Activated T-helper 1 cell treated with anti-CD3 and anti-CD28 coated beads, Interleukin-12 subunit alpha, Interleukin-12 subunit beta, Interleukin-2, Interleukin-4 antibody, amounts not matched to agents 30 ng/mL and 10 ng/mL and 1 ng/mL, durations not matched to agents 14 hours and 24 hours and 36 hours (primary cell): Measurements from ENCODE around the gene FABP7. TPM values are rescaled to one million over a fixed set of nuclear protein-coding genes. Genes with fewer than 3 reads are reported as not detected.

Experiments
- DNase-seq: peaks from one replicate; pipeline ENCODE4 v3.0.0; 2021; ENCODE audit warnings: low spot score
- H3K27ac Mint-ChIP-seq: one replicate; pipeline ENCODE4 v1.8.0; 2021; ENCODE audit warnings: mild to moderate bottlenecking, mixed read lengths
- H3K27me3 Mint-ChIP-seq: one replicate; pipeline ENCODE4 v1.8.0; 2022; ENCODE audit warnings: mild to moderate bottlenecking, moderate library complexity, mixed read lengths; ENCODE audit not compliant: insufficient read depth
- H3K36me3 Mint-ChIP-seq: one replicate; pipeline ENCODE4 v1.8.0; 2021; ENCODE audit warnings: low read depth, mixed read lengths
- H3K4me1 Mint-ChIP-seq: one replicate; pipeline ENCODE4 v1.8.0; 2021; ENCODE audit warnings: low read depth, mixed read lengths
- H3K4me3 Mint-ChIP-seq: one replicate; pipeline ENCODE4 v1.8.0; 2021; ENCODE audit warnings: mild to moderate bottlenecking, moderate library complexity, mixed read lengths
- H3K9me3 Mint-ChIP-seq: one replicate; pipeline ENCODE4 v1.8.0; 2021; ENCODE audit warnings: mixed read lengths
- intact Hi-C: fragments of 100-400 bp; cut with micrococcal nuclease; formaldehyde crosslinking; loops from one replicate; pipeline ENCODE4 v1.15.1; 2024
- total RNA-seq: library from RNA; stranded (reverse); gene quantifications from 2 replicates; pipeline ENCODE4 v1.2.3, GENCODE V29; 2022

The FABP7 gene
- total RNA-seq, 1 donor from 2014 or later, result not detected

GRCh38 chr6:122806291-122806690 is 26.8 kb downstream of the FABP7 start:
- Mint-ChIP-seq H3K9me3 (no peaks in the 10 kb centered on the region), H3K27me3 (peaks cover 3% of the 10 kb centered on the region), H3K4me3 (no peak overlapping the region), H3K36me3 (no peaks in the 10 kb centered on the region), H3K4me1 (no peaks in the 10 kb centered on the region), H3K27ac (no peak overlapping the region)
- no peak for DNase-seq
- intact Hi-C loops, result no loop called here

GRCh38 chr6:122808121-122808885 is 28.8 kb downstream of the FABP7 start:
- no peak for DNase-seq
- peaks cover 1% of the 10 kb centered on the region for H3K27me3 Mint-ChIP-seq
- no peaks in the 10 kb centered on the region for H3K4me1 Mint-ChIP-seq
- H3K36me3 Mint-ChIP-seq, result no peaks in the 10 kb centered on the region
- intact Hi-C loops, result no loop called here
- H3K4me3 Mint-ChIP-seq, result no peak overlapping the region
- H3K27ac Mint-ChIP-seq, result no peak overlapping the region
- H3K9me3 Mint-ChIP-seq, result no peaks in the 10 kb centered on the region

GRCh38 chr6:122809001-122809400 is 29.5 kb downstream of the FABP7 start:
- H3K27me3 Mint-ChIP-seq, result peaks cover 1% of the 10 kb centered on the region
- no peak for DNase-seq
- H3K9me3 Mint-ChIP-seq, result no peaks in the 10 kb centered on the region
- intact Hi-C loops, result no loop called here
- H3K4me1 Mint-ChIP-seq, result no peaks in the 10 kb centered on the region
- no peaks in the 10 kb centered on the region for H3K36me3 Mint-ChIP-seq
- no peak overlapping the region for H3K4me3 Mint-ChIP-seq
- no peak overlapping the region for H3K27ac Mint-ChIP-seq

DNA sequence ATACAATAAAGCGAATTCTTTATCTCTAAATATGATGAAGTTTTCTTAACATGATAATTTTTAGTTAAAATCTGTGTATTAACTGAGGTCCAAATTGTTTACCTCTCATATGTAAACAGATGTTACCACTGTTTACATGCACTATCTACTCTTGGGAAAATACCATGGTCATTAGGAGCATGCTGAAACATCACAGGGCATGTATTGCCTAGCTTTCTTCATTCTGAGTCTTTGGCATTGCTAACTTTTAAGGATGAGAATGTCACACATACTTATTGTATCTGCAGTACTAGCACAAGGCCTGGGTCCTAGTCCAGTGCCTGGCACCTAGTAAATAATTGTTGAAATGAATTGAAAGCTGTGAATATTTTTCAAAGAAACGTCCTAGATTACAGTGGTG is 30.2 kb downstream of the FABP7 start:
- no peak overlapping the region for H3K27ac Mint-ChIP-seq
- intact Hi-C loops, result no loop called here
- no peak overlapping the region for H3K4me3 Mint-ChIP-seq
- H3K36me3 Mint-ChIP-seq, result no peaks in the 10 kb centered on the region
- DNase-seq, result no peak
- H3K9me3 Mint-ChIP-seq, result no peaks in the 10 kb centered on the region
- no peaks in the 10 kb centered on the region for H3K4me1 Mint-ChIP-seq
- H3K27me3 Mint-ChIP-seq, result peaks cover 1% of the 10 kb centered on the region

- Mint-ChIP-seq H3K27ac (no peak overlapping the region), H3K4me3 (no peak overlapping the region), H3K9me3 (no peaks in the 10 kb centered on the region), H3K36me3 (no peaks in the 10 kb centered on the region), H3K27me3 (peaks cover 1% of the 10 kb centered on the region), H3K4me1 (no peaks in the 10 kb centered on the region)
- intact Hi-C loops, result no loop called here
- no peak for DNase-seq
Observed at GRCh38 chr6:122810189-122810588, 30.7 kb downstream of the FABP7 start.

DNA sequence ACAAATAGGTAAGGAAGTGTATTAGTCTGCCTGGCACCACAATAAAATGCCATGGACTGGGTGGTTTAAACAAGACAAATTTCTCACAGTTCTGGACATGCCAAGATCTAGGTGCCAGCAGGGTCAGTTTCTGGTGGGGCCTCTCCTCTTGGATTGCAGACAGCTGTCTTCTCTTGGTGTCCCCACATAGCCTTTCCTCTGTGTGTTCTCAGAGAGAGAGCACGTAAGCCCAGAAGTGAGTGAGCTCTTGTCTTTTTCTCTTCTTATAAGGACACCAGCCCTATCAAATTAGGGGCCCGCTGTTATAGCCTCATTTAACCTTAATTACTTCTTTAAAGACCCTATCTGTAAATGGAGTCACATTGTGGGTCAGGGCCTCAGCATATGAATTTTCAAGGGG is 37.8 kb downstream of the FABP7 start:
- H3K27me3 Mint-ChIP-seq, result peaks cover 8% of the 10 kb centered on the region
- no peaks in the 10 kb centered on the region for H3K36me3 Mint-ChIP-seq
- H3K9me3 Mint-ChIP-seq, result no peaks in the 10 kb centered on the region
- H3K4me1 Mint-ChIP-seq, result no peaks in the 10 kb centered on the region
- H3K4me3 Mint-ChIP-seq, result no peak overlapping the region
- no peak overlapping the region for H3K27ac Mint-ChIP-seq
- DNase-seq, result no peak
- intact Hi-C loops, result no loop called here

DNA sequence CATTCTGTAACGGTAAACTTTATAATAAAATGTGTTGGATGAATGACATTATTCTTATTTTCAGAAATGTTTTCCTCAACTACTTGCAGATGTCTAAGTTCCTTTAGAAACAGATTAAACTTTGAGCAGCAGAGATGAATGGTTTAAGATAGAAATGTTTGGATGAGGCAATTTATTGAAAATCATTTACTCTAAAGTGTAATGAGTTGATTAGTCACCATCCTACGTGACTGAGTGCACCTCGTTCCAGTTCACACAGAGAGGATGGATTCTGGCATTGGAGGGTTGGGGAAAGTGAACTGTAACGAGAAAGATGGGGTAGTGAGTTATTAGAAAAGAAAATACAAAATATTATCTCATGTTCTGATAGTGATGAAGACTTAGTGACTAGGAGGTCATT is 38.2 kb downstream of the FABP7 start:
- Mint-ChIP-seq H3K27ac (no peak overlapping the region), H3K27me3 (peaks cover 8% of the 10 kb centered on the region), H3K4me3 (no peak overlapping the region), H3K4me1 (no peaks in the 10 kb centered on the region), H3K9me3 (no peaks in the 10 kb centered on the region), H3K36me3 (no peaks in the 10 kb centered on the region)
- no peak for DNase-seq
- intact Hi-C loops, result no loop called here

- Mint-ChIP-seq H3K27me3 (peaks cover 8% of the 10 kb centered on the region), H3K27ac (no peak overlapping the region), H3K9me3 (no peaks in the 10 kb centered on the region), H3K4me1 (no peaks in the 10 kb centered on the region), H3K4me3 (no peak overlapping the region), H3K36me3 (no peaks in the 10 kb centered on the region)
- intact Hi-C loops, result no loop called here
- no peak for DNase-seq
Observed at GRCh38 chr6:122818866-122819265, 39.4 kb downstream of the FABP7 start.

DNA sequence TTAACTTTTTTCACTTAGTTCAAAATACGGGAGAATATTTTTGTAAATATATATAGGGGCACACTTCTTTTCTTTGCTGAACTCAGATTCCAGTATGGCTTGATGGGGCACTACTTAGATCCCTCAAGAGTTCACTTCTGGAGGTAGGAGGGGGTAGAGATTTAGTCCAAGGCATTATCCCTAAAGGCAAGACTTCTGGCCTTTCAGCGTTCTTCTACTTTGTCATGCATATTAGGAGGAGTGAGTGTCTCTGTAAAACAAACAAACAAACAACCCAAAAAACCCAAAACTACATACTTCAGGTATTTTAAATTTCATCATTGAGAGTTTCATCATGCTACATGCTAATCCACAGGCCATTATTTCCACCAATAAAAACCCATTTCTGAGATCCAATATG is 41.6 kb downstream of the FABP7 start:
- Mint-ChIP-seq H3K36me3 (no peaks in the 10 kb centered on the region), H3K4me1 (no peaks in the 10 kb centered on the region), H3K27ac (no peak overlapping the region), H3K4me3 (no peak overlapping the region), H3K27me3 (peaks cover 8% of the 10 kb centered on the region), H3K9me3 (no peaks in the 10 kb centered on the region)
- intact Hi-C loops, result no loop called here
- DNase-seq, result no peak

DNA sequence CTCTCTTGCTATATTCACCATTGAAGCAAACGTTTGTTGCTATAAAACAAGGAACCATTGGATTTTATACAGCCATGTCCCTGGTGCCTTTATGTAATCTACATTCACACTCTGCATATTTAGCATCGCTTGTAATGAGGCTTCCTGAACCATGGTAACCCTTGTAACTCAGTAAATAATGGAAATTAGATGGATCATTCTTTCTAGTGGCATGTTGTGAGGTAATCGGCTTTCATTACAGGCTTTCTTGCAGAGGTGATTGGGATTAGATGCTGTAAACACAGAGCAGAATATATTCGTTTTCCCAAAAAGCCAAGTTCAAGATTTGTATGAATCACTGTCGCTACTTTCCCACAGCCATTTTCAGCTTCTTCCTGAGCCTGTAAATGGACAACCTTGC is 45.6 kb downstream of the FABP7 start:
- intact Hi-C loops, result no loop called here
- H3K36me3 Mint-ChIP-seq, result no peaks in the 10 kb centered on the region
- H3K27ac Mint-ChIP-seq, result no peak overlapping the region
- peaks cover 12% of the 10 kb centered on the region for H3K27me3 Mint-ChIP-seq
- H3K4me3 Mint-ChIP-seq, result no peak overlapping the region
- H3K4me1 Mint-ChIP-seq, result no peaks in the 10 kb centered on the region
- no peaks in the 10 kb centered on the region for H3K9me3 Mint-ChIP-seq
- no peak for DNase-seq

DNA sequence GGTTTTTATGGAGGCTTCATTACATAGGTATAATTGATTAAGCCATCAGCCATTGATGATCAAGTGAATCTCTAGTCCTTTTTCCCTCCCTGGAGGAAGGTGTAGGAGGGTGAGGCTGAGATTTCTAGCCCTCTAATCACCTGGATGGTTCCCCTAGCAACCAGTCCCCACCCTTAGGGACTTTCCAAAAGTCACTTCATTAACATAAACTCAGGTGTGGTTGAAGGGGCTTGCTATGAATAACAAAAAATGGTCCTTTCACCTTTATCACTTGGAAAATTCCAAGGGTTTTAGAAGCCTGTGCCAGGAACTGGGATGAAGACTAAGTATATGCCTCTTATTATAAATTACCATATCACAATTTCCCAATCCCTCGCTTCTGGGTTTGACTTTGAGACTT is 49.9 kb downstream of the FABP7 start:
- DNase-seq, result no peak
- intact Hi-C loops, result no loop called here
- no peaks in the 10 kb centered on the region for H3K36me3 Mint-ChIP-seq
- peaks cover 11% of the 10 kb centered on the region for H3K27me3 Mint-ChIP-seq
- no peak overlapping the region for H3K4me3 Mint-ChIP-seq
- H3K9me3 Mint-ChIP-seq, result no peaks in the 10 kb centered on the region
- H3K4me1 Mint-ChIP-seq, result no peaks in the 10 kb centered on the region
- no peak overlapping the region for H3K27ac Mint-ChIP-seq

GRCh38 chr6:122831511-122831910 is 52.0 kb downstream of the FABP7 start:
- H3K36me3 Mint-ChIP-seq, result no peaks in the 10 kb centered on the region
- H3K4me3 Mint-ChIP-seq, result no peak overlapping the region
- H3K27me3 Mint-ChIP-seq, result peaks cover 15% of the 10 kb centered on the region
- intact Hi-C loops, result no loop called here
- H3K27ac Mint-ChIP-seq, result no peak overlapping the region
- DNase-seq, result no peak
- no peaks in the 10 kb centered on the region for H3K4me1 Mint-ChIP-seq
- H3K9me3 Mint-ChIP-seq, result no peaks in the 10 kb centered on the region

DNA sequence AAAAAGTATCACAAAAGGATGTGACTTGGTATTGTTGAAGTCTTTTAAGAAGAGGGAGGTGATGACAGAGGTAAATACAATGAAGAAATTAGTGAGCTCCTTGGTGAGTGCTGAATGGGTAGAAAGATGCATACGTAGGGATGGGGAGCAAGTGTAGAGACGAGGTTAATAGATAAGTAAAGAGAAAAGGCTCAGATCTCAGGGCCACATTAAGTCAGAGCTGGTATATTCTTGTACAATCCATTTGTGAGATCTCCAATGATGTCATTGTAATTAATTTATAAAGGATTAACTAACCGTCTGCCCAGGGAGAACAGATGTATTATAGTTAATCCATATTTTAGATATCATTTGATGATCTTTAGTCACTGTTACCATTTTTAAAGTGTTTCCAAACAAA is 52.9 kb downstream of the FABP7 start:
- Mint-ChIP-seq H3K27ac (no peak overlapping the region), H3K4me3 (no peak overlapping the region), H3K9me3 (no peaks in the 10 kb centered on the region), H3K36me3 (no peaks in the 10 kb centered on the region), H3K4me1 (no peaks in the 10 kb centered on the region), H3K27me3 (peaks cover 15% of the 10 kb centered on the region)
- DNase-seq, result no peak
- intact Hi-C loops, result no loop called here

DNA sequence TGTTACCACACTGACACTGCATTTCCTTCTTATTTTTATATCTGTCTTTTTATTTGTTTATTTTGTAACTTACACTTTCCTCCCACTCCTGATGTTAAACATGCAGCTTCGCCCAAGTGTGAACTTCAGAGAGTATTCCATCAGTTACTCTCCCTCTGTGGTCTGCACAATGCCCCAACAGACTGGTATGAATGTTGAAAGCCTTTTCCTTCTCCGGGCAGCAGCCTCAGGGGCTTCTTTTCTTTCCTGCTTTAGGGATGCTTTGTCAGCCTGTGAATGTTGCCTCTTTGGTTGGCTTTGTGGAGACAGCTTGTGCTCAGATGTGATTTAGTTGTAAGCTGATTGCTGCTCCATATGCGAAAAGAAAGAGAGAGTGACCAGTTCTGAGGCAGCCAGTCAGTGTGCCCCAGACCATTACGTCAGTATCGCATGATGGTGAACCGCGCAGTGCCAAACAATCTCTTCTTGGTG is 53.5 kb downstream of the FABP7 start:
- intact Hi-C loops, result no loop called here
- DNase-seq, result no peak
- Mint-ChIP-seq H3K9me3 (no peaks in the 10 kb centered on the region), H3K27ac (no peak overlapping the region), H3K4me1 (no peaks in the 10 kb centered on the region), H3K4me3 (no peak overlapping the region), H3K36me3 (no peaks in the 10 kb centered on the region), H3K27me3 (peaks cover 15% of the 10 kb centered on the region)
